Stimulated activated CD4-positive, alpha-beta T cell treated with anti-CD3 and anti-CD28 coated beads, Interleukin-15, amount 100 ng/mL, for 48 hours (primary cell): ENCODE data around the gene NFIC.
"Not testable (repeated sequence)": the region's sequence is repeated elsewhere in the genome, so short reads cannot be mapped to it uniquely, and the experiment has no call there.

ENCODE experiments used
- DNase-seq, 2 donors: peaks; one replicate each; pipeline ENCODE4 v3.0.0-alpha.2; 2020; ENCODE audit warnings: low read depth in 2 of 2

The NFIC gene

GRCh38 chr19:3373971-3374368, 7.6 kb downstream of the NFIC start:
- DNase-seq = no peak

- DNase-seq = no peak
Measured at GRCh38 chr19:3374369-3375112, 8.2 kb downstream of the NFIC start.

GRCh38 chr19:3375221-3376090, 9.1 kb downstream of the NFIC start:
- DNase-seq = no peak

- not testable (repeated sequence) for DNase-seq
Measured at GRCh38 chr19:3376091-3376455, 9.7 kb downstream of the NFIC start.

GRCh38 chr19:3378352-3379150, 12.2 kb downstream of the NFIC start:
- DNase-seq = no peak

GRCh38 chr19:3380829-3381228, 14.4 kb downstream of the NFIC start:
- no peak for DNase-seq

GRCh38 chr19:3381701-3382372, 15.5 kb downstream of the NFIC start:
- no peak for DNase-seq

- DNase-seq = no peak
Measured at GRCh38 chr19:3382460-3383100, 16.2 kb downstream of the NFIC start.

- DNase-seq = no peak
Measured at GRCh38 chr19:3383121-3383722, 16.8 kb downstream of the NFIC start.

- DNase-seq = no peak
Measured at GRCh38 chr19:3386447-3387234, 20.3 kb downstream of the NFIC start.

- DNase-seq = no peak
Measured at GRCh38 chr19:3387645-3388589, 21.5 kb downstream of the NFIC start.

- no peak for DNase-seq
Measured at GRCh38 chr19:3389446-3389778, 23.0 kb downstream of the NFIC start.

GRCh38 chr19:3389876-3390371, 23.5 kb downstream of the NFIC start:
- no peak for DNase-seq

- DNase-seq = not testable (repeated sequence)
Measured at GRCh38 chr19:3391911-3392310, 25.5 kb downstream of the NFIC start.

GRCh38 chr19:3392480-3392879, 26.1 kb downstream of the NFIC start:
- DNase-seq = no peak

- DNase-seq = no peak
Measured at GRCh38 chr19:3396881-3397265, 30.5 kb downstream of the NFIC start.

- DNase-seq = no peak
Measured at GRCh38 chr19:3397266-3398022, 31.1 kb downstream of the NFIC start.
